GM12873 (cell line): Measurements from ENCODE around the gene PRSS37.

ENCODE experiments used
- TF ChIP-seq, protein P1 (sequence below): IDR thresholded peaks from 2 replicates; pipeline ENCODE4 v1.5.1; 2012; ENCODE audit warnings: low read depth, mild to moderate bottlenecking, moderate library complexity, low read length, control low read depth; ENCODE audit not compliant: insufficient read depth; ENCODE audit errors: missing control alignments

Gene PRSS37

DNA sequence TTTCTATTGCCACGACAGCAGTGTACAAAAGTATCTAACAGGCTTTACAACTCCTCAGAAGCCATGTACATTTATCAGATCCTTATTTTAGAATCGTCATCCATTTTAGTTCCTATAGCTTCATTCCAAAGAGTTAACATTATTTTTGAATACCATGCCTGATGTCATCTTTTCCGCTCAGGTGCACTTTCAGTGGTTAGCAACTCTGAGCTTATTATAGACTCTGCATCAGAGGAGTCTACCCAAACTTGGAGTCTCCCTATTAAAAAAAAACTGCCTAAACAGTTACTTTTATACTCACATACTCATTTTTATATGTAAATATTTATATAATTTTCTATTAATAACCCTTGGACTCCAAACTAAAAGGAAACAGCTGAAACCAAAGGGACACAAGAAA is 31.6 kb upstream of the PRSS37 start:
- TF ChIP-seq, protein P1, sequence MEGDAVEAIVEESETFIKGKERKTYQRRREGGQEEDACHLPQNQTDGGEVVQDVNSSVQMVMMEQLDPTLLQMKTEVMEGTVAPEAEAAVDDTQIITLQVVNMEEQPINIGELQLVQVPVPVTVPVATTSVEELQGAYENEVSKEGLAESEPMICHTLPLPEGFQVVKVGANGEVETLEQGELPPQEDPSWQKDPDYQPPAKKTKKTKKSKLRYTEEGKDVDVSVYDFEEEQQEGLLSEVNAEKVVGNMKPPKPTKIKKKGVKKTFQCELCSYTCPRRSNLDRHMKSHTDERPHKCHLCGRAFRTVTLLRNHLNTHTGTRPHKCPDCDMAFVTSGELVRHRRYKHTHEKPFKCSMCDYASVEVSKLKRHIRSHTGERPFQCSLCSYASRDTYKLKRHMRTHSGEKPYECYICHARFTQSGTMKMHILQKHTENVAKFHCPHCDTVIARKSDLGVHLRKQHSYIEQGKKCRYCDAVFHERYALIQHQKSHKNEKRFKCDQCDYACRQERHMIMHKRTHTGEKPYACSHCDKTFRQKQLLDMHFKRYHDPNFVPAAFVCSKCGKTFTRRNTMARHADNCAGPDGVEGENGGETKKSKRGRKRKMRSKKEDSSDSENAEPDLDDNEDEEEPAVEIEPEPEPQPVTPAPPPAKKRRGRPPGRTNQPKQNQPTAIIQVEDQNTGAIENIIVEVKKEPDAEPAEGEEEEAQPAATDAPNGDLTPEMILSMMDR, result no peak

DNA sequence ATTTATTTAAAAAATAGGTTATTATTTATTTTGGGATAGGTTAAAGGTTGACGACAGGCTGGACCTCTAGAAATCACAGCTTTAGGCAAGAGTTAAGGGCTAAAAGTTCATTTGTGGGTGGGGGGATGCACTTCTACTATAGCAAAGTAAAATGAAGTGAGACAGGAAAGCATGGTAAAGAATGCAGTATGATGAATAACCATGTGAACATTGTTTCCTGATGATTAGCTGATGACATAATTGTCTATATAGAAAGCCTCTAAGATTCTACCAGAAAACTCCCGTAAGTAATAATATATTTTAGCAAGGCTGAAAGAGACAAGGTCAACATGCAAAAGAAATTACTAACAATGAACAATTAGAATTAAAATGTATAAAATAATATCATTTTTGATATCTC is 25.7 kb upstream of the PRSS37 start:
- TF ChIP-seq, protein P1, result no peak

DNA sequence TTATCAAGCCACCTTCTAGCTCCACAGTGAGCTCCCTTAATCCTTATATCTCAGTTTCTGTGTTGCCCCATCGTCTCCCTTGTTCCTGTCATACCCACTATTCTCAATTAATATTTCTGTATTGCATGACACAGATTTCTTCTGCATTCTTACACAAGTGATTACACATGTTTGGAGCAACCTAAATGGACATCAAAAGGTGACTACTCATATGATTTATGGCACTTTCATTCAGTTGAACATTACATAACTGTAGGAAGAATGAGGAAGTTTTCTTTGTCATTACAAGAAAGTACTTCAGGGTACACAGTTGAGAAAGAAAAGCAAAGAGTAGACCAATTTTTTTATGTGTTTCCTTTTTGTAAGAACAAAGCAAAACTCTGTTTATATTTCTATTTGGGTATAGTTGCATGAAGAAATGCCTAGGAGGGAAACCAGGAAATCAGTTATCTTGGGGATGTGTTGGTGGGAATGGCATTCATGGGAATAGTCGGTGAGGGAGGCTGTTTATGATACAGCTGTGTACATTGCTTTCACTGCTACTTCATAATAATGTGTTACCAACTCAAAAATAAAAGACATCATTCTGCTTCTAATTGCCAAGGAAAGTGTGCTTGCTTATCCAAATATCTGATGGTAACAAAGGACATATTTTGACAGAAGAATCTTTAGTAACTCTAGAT is 23.6 kb upstream of the PRSS37 start:
- TF ChIP-seq, protein P1, result no peak

DNA sequence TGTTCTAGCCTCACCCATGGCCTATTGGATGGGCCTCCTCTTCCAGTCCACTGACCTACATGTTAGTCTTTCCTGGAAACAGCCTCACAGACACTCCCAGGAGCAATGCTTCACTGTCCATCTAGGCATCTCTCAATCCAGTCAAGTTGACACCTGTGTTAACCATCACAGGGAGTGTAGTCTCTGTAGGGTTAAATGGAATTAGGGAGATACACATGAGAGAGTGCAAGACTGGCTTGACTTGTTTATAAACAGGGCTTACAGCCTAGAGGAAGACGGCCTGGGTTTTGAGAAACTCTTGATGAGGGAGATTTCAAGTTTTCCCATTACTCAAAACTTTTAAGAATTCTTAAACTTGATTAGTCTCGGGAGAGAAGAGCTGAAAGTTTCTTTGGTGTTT is 18.9 kb upstream of the PRSS37 start:
- TF ChIP-seq, protein P1, result no peak

DNA sequence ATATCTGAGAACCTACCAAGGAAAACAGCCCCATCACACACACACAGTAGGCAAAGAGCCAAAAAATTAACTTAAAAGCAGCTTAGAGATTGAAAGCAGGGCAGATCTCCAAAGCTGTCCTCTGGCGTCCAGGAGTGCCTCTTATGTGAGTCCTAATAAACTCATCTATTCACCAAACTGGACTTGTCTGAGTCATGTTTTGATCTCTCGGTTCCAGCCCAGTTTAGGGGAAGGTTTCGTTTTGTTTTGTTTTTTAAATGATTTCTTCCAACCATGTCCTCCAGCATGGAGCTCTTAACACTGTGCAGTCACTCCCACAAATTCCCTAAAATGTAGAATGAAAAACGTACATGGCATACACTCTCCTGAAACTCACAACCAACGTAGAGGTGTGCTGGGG is 6.7 kb upstream of the PRSS37 start:
- TF ChIP-seq, protein P1, result no peak

DNA sequence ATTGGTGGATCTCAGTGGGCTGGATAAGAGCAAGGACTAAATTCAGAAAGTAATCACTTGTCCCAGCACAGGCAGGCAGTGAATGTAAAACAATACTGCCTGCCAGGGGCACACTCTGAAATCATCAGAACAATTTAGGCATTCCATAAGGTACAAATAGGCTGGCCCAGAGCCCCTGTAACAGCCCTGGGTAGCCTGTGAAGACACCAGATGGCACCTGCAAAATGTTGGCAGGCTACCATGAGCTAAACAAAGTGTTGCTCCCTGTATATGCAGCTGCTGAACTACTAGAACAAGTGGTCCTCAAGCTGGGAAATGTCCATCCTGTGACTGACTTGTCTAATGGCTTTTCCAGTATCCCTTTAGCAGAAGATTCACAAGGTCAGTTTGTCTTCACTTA is 3.0 kb upstream of the PRSS37 start:
- TF ChIP-seq, protein P1, result no peak

DNA sequence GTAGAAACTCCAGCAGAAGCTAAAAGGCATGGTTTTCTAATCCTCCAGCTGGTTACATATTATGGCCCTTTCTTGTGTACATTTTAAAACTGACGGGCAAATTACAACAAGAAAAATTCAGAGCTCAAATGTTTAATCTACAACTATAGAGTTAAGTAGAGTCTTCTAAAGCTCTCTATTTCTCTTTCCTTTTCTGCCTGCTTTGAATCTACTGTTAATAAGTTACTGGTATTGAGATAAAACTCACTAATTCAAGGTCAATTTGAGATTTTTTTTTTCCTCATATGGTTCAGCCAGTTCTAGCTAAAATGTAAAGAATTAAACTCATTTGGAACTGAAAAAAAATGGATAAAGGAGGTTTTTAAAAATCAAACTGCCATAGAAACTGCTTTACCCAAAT is 1.6 kb upstream of the PRSS37 start:
- TF ChIP-seq, protein P1, result no peak
